H54 (cell line): Measurements from ENCODE around the gene ITPKC.
"Not testable (repeated sequence)": the region's sequence is repeated elsewhere in the genome, so short reads cannot be mapped to it uniquely, and the experiment has no call there.

Experiments
- DNase-seq: peaks from one replicate; pipeline ENCODE4 v3.0.0; 2011; ENCODE audit warnings: low spot score, mixed read lengths; ENCODE audit not compliant: insufficient read length
- FAIRE-seq: peaks from 3 replicates; lab custom pipeline; 2011; peaks lifted over from hg19 to GRCh38; lab: Jason Lieb, UNC
- POLR2A ChIP-seq: IDR thresholded peaks from 2 replicates; pipeline ENCODE4 v1.6.1; 2011; ENCODE audit warnings: low read depth, mild to moderate bottlenecking, low read length

Gene ITPKC

GRCh38 chr19:40763963-40764362 is 47.1 kb downstream of the ITPKC start:
- no peak for TF ChIP-seq POLR2A
- no peak for DNase-seq
- FAIRE-seq = no peak

- FAIRE-seq, DNase-seq: not testable (repeated sequence)
Measured at GRCh38 chr19:40766385-40766784, 49.5 kb downstream of the ITPKC start.

GRCh38 chr19:40768869-40769268 is 52.0 kb downstream of the ITPKC start:
- FAIRE-seq (no peak), DNase-seq (no peak)
- TF ChIP-seq POLR2A = no peak

GRCh38 chr19:40771101-40771862 is 54.4 kb downstream of the ITPKC start:
- DNase-seq, FAIRE-seq: not testable (repeated sequence)

- FAIRE-seq (no peak), DNase-seq (no peak)
- no peak for TF ChIP-seq POLR2A
Measured at GRCh38 chr19:40774916-40775631, 58.2 kb downstream of the ITPKC start, which contains the start of gene MIA. MIA (plus strand) TSS chr19:40775521; CDS start chr19:40775543, 22 bp downstream.

GRCh38 chr19:40775632-40776022 is 58.7 kb downstream of the ITPKC start:
- FAIRE-seq (no peak), DNase-seq (no peak)
- TF ChIP-seq POLR2A = no peak

GRCh38 chr19:40776364-40776763 is 59.5 kb downstream of the ITPKC start:
- DNase-seq (no peak), FAIRE-seq (no peak)
- TF ChIP-seq POLR2A = no peak

- peak; percentile 45 for FAIRE-seq
- no peak for TF ChIP-seq POLR2A
- peak; percentile 89 for DNase-seq
Measured at GRCh38 chr19:40776932-40777644, 60.2 kb downstream of the ITPKC start.

GRCh38 chr19:40777645-40777936 is 60.7 kb downstream of the ITPKC start:
- no peak for FAIRE-seq
- TF ChIP-seq POLR2A = no peak
- no peak for DNase-seq

- TF ChIP-seq POLR2A = peak; percentile 32
- DNase-seq (peak; percentile 97), FAIRE-seq (peak; percentile 48)
Measured at GRCh38 chr19:40777937-40778705, 61.2 kb downstream of the ITPKC start, which contains the start of gene RAB4B. RAB4B (plus strand) TSS chr19:40778247; CDS start chr19:40778376, 129 bp downstream.

- TF ChIP-seq POLR2A = no peak
- FAIRE-seq (no peak), DNase-seq (peak; percentile 62)
Measured at GRCh38 chr19:40778706-40779284, 61.9 kb downstream of the ITPKC start.

GRCh38 chr19:40780582-40780981 is 63.7 kb downstream of the ITPKC start:
- no peak for TF ChIP-seq POLR2A
- DNase-seq = no peak
- no peak for FAIRE-seq

- TF ChIP-seq POLR2A = no peak
- FAIRE-seq = no peak
- no peak for DNase-seq
Measured at GRCh38 chr19:40781140-40781539, 64.2 kb downstream of the ITPKC start.
